HEK293 (cell line): ENCODE results near the gene EEFSEC.
A peak's percentile ranks its signal among the peaks of the same experiment; 100 is the strongest.

ENCODE experiments used
- CTCF ChIA-PET: fragments of 350-600 bp; formaldehyde crosslinking; extraction: SDS; loops from one replicate; lab custom pipeline; 2021; ENCODE audit warnings: antibody characterized with exemption; lab: Yijun Ruan, JAX
- POLR2A ChIA-PET: fragments of 300-600 bp; formaldehyde crosslinking; extraction: SDS; loops from one replicate; lab custom pipeline; 2020; ENCODE audit warnings: antibody characterized with exemption, inconsistent platforms; lab: Yijun Ruan, JAX
- H3K27ac ChIP-seq: fragments of 200-500 bp; sonication (Bioruptor generic); 2 replicates; pipeline ENCODE4 v1.5.1; 2014; ENCODE audit warnings: low read depth, low read length, control low read depth, inconsistent platforms; ENCODE audit errors: extremely low read depth
- H3K36me3 ChIP-seq, 2 experiments: fragments of 200-500 bp in 1 of 2; sonication (Bioruptor generic) in 1 of 2; 1 replicate in 1 of 2; 2 replicates in 1 of 2; pipeline ENCODE4 v1.5.1; 2014 to 2017; ENCODE audit warnings: inconsistent platforms in 2 of 2, low read length in 2 of 2; ENCODE audit not compliant: control insufficient read depth in 2 of 2, insufficient read depth in 1 of 2
- H3K4me1 ChIP-seq: fragments of 200-500 bp; sonication (Bioruptor generic); 2 replicates; pipeline ENCODE4 v1.5.1; 2014; ENCODE audit warnings: mild to moderate bottlenecking, low read length, inconsistent platforms; ENCODE audit not compliant: control insufficient read depth, insufficient read depth
- H3K4me3 ChIP-seq: 2 replicates; pipeline ENCODE4 v1.5.1; 2011; ENCODE audit warnings: low read depth, mild to moderate bottlenecking, control low read depth, low read length, moderate library complexity
- H3K9me3 ChIP-seq: fragments of 200-500 bp; sonication (Bioruptor generic); 2 replicates; pipeline ENCODE4 v1.5.1; 2014; ENCODE audit warnings: low read depth, low read length, inconsistent platforms; ENCODE audit not compliant: control insufficient read depth, insufficient read depth
- BCL6B ChIP-seq: fragments of 450-650 bp; formaldehyde crosslinking; IDR thresholded peaks from 2 replicates; pipeline ENCODE4 v1.5.1; 2017; ENCODE audit warnings: missing biosample characterization, missing genetic modification characterization
- GLI4 ChIP-seq: fragments of 450-650 bp; formaldehyde crosslinking; IDR thresholded peaks from 2 replicates; pipeline ENCODE4 v1.5.1; 2016; ENCODE audit warnings: missing biosample characterization, missing genetic modification characterization
- GLIS1 ChIP-seq: fragments of 450-650 bp; formaldehyde crosslinking; IDR thresholded peaks from 2 replicates; pipeline ENCODE4 v1.5.1; 2016; ENCODE audit warnings: missing biosample characterization, missing genetic modification characterization
- MYNN ChIP-seq: fragments of 450-650 bp; formaldehyde crosslinking; IDR thresholded peaks from 2 replicates; pipeline ENCODE4 v1.5.1; 2016; ENCODE audit warnings: missing biosample characterization, missing genetic modification characterization, borderline replicate concordance
- PBX3 ChIP-seq: sonication (generic); formaldehyde crosslinking; IDR thresholded peaks from 2 replicates; pipeline ENCODE4 v1.8.1; 2022; ENCODE audit warnings: mild to moderate bottlenecking, moderate library complexity, missing genetic modification reagents
- SCRT2 ChIP-seq: fragments of 450-650 bp; formaldehyde crosslinking; IDR thresholded peaks from 2 replicates; pipeline ENCODE4 v1.5.1; 2016; ENCODE audit warnings: missing biosample characterization, missing genetic modification characterization
- SP7 ChIP-seq: fragments of 450-650 bp; formaldehyde crosslinking; IDR thresholded peaks from 2 replicates; pipeline ENCODE4 v1.5.1; 2016; ENCODE audit warnings: missing biosample characterization, missing genetic modification characterization
- ZBTB26 ChIP-seq: fragments of 450-650 bp; formaldehyde crosslinking; optimal IDR thresholded peaks from 2 replicates; pipeline ENCODE3; 2016; ENCODE audit warnings: missing biosample characterization, mild to moderate bottlenecking, missing genetic modification characterization
- ZBTB8A ChIP-seq: fragments of 450-650 bp; formaldehyde crosslinking; IDR thresholded peaks from 2 replicates; pipeline ENCODE4 v1.5.1; 2016; ENCODE audit warnings: missing biosample characterization, missing genetic modification characterization
- ZFP69B ChIP-seq: fragments of 450-650 bp; formaldehyde crosslinking; IDR thresholded peaks from 2 replicates; pipeline ENCODE4 v1.5.1; 2016; ENCODE audit warnings: missing biosample characterization, missing genetic modification characterization
- ZNF138 ChIP-seq: fragments of 450-650 bp; formaldehyde crosslinking; IDR thresholded peaks from 2 replicates; pipeline ENCODE4 v1.5.1; 2016; ENCODE audit warnings: missing biosample characterization, missing genetic modification characterization, borderline replicate concordance
- ZNF155 ChIP-seq: fragments of 450-650 bp; formaldehyde crosslinking; IDR thresholded peaks from 2 replicates; pipeline ENCODE4 v1.5.1; 2016; ENCODE audit warnings: missing biosample characterization, missing genetic modification characterization
- ZNF157 ChIP-seq: fragments of 450-650 bp; formaldehyde crosslinking; IDR thresholded peaks from 2 replicates; pipeline ENCODE4 v1.5.1; 2016; ENCODE audit warnings: missing biosample characterization, missing genetic modification characterization
- ZNF202 ChIP-seq: fragments of 450-650 bp; formaldehyde crosslinking; IDR thresholded peaks from 2 replicates; pipeline ENCODE4 v1.5.1; 2016; ENCODE audit warnings: missing biosample characterization, missing genetic modification characterization, borderline replicate concordance
- ZNF362 ChIP-seq: fragments of 450-650 bp; formaldehyde crosslinking; IDR thresholded peaks from 2 replicates; pipeline ENCODE4 v1.5.1; 2016; ENCODE audit warnings: missing biosample characterization, missing genetic modification characterization
- ZNF561 ChIP-seq: fragments of 450-650 bp; IDR thresholded peaks from 2 replicates; pipeline ENCODE4 v1.5.1; 2018; ENCODE audit warnings: missing biosample characterization, missing genetic modification characterization, borderline replicate concordance
- ZNF645 ChIP-seq: fragments of 450-650 bp; formaldehyde crosslinking; IDR thresholded peaks from 2 replicates; pipeline ENCODE4; 2016; ENCODE audit warnings: missing biosample characterization, missing genetic modification characterization
- ZNF658 ChIP-seq: fragments of 450-650 bp; formaldehyde crosslinking; IDR thresholded peaks from 2 replicates; pipeline ENCODE4; 2016; ENCODE audit warnings: missing biosample characterization, missing genetic modification characterization
- ZNF704 ChIP-seq: fragments of 450-650 bp; formaldehyde crosslinking; IDR thresholded peaks from 2 replicates; pipeline ENCODE4 v1.5.1; 2016; ENCODE audit warnings: missing biosample characterization, missing genetic modification characterization
- ZNF843 ChIP-seq: fragments of 450-650 bp; formaldehyde crosslinking; IDR thresholded peaks from 2 replicates; pipeline ENCODE4 v1.5.1; 2016; ENCODE audit warnings: missing biosample characterization, missing genetic modification characterization
- TF ChIP-seq, protein P1 (sequence below): fragments of 450-650 bp; formaldehyde crosslinking; IDR thresholded peaks from 2 replicates; pipeline ENCODE4 v1.5.1; 2016; ENCODE audit warnings: missing biosample characterization, missing genetic modification characterization, low read depth
- TF ChIP-seq, protein P2 (sequence below): fragments of 450-650 bp; IDR thresholded peaks from 2 replicates; pipeline ENCODE4 v1.5.1; 2018; ENCODE audit warnings: missing biosample characterization, missing genetic modification characterization

The EEFSEC gene

DNA sequence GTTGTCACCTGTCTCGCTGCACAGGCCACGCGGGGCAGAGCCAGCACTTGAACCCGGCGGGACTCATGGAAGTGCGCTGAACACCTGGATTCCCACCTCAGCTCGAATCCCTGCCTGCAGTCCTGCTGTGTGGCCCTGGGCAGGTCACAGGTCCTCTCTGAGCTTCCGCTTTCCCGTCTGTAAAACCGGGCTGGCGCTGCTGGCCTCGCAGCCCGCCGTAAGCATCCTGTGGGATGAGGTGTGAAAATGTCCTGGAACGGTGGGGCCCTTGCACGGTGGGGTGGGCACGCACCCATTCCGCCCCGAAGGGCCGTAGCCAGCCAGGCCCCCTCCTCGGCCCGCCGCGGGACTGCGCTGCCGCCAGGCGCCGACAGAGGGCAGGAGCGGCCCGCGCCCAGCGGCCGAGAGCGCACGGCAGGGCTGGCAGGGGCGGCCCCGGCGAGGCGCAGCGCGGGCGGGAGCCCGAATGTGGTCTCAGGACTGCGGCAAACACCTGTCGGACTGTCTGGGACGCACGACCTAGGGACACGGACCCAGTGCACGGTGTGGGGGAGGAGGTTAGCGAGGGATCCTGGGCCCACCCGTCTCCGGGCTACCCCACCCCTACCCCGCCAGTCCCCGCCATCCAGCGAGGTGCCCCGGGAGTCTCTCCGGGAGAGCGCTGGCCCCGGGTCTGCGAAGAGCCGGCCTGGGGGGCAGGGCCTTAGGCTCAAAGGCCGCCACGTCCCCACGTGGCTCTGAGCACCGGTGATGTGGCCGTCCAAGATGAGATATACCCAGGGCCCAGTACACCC is 273.0 kb downstream of the EEFSEC start:
- CTCF ChIA-PET, result interaction anchor here (0.5 to 3.9 kb wide), 23 partner anchors 10 to 224 kb away, joined by 3 to 19 read pairs (median 4); no protein-coding TSS in a partner anchor
- H3K4me3 ChIP-seq, result no peak overlapping the region
- H3K9me3 ChIP-seq, result no peaks in the 10 kb centered on the region
- POLR2A ChIA-PET, result interaction anchor here (1.4 kb wide), 1 partner anchor 71 kb away, joined by 4 read pairs; no protein-coding TSS in a partner anchor
- H3K36me3 ChIP-seq, result no peaks in the 10 kb centered on the region
- no peaks in the 10 kb centered on the region for H3K4me1 ChIP-seq
- H3K27ac ChIP-seq, result no peak overlapping the region
- no peak for TF ChIP-seq GLI4 (tag by site-specific recombination)
- no peak for TF ChIP-seq SP7
- TF ChIP-seq, protein P1, sequence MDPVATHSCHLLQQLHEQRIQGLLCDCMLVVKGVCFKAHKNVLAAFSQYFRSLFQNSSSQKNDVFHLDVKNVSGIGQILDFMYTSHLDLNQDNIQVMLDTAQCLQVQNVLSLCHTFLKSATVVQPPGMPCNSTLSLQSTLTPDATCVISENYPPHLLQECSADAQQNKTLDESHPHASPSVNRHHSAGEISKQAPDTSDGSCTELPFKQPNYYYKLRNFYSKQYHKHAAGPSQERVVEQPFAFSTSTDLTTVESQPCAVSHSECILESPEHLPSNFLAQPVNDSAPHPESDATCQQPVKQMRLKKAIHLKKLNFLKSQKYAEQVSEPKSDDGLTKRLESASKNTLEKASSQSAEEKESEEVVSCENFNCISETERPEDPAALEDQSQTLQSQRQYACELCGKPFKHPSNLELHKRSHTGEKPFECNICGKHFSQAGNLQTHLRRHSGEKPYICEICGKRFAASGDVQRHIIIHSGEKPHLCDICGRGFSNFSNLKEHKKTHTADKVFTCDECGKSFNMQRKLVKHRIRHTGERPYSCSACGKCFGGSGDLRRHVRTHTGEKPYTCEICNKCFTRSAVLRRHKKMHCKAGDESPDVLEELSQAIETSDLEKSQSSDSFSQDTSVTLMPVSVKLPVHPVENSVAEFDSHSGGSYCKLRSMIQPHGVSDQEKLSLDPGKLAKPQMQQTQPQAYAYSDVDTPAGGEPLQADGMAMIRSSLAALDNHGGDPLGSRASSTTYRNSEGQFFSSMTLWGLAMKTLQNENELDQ (tag by site-specific recombination), result no peak
- TF ChIP-seq ZNF202 (tag by site-specific recombination), result no peak
- peak; percentile 93 for TF ChIP-seq ZBTB8A (tag by site-specific recombination)
- TF ChIP-seq ZNF645 (tag by site-specific recombination), result no peak
- no peak for TF ChIP-seq ZNF362
- TF ChIP-seq ZNF658 (tag by site-specific recombination), result no peak
- TF ChIP-seq BCL6B (tag by site-specific recombination), result no peak
- TF ChIP-seq ZNF704 (tag by site-specific recombination), result no peak
- TF ChIP-seq ZNF157 (tag by site-specific recombination), result no peak
- no peak for TF ChIP-seq ZFP69B (tag by site-specific recombination)
- no peak for TF ChIP-seq ZNF843 (tag by site-specific recombination)
- TF ChIP-seq PBX3 (CRISPR knock-in tag), result 0 out of 2 replicates have a peak, but pooled peaks have one; percentile 43
- peak; percentile 35 for TF ChIP-seq ZBTB26 (tag by site-specific recombination)
- no peak for TF ChIP-seq ZNF138 (tag by site-specific recombination)
- no peak for TF ChIP-seq ZNF155 (tag by site-specific recombination)
- 0 out of 2 replicates have a peak, but pooled peaks have one; percentile 37 for TF ChIP-seq ZNF561 (tag by site-specific recombination)
- TF ChIP-seq GLIS1, result peak; percentile 82
- TF ChIP-seq MYNN (tag by site-specific recombination), result no peak
- TF ChIP-seq, protein P2, sequence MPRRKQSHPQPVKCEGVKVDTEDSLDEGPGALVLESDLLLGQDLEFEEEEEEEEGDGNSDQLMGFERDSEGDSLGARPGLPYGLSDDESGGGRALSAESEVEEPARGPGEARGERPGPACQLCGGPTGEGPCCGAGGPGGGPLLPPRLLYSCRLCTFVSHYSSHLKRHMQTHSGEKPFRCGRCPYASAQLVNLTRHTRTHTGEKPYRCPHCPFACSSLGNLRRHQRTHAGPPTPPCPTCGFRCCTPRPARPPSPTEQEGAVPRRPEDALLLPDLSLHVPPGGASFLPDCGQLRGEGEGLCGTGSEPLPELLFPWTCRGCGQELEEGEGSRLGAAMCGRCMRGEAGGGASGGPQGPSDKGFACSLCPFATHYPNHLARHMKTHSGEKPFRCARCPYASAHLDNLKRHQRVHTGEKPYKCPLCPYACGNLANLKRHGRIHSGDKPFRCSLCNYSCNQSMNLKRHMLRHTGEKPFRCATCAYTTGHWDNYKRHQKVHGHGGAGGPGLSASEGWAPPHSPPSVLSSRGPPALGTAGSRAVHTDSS (tag by site-specific recombination), result no peak
- peak; percentile 79 for TF ChIP-seq SCRT2 (tag by site-specific recombination)
